CD4-positive, alpha-beta T cell (primary cell): ENCODE measurements around the gene CRIP2. TPM values are rescaled to one million over a fixed set of nuclear protein-coding genes. Genes with fewer than 3 reads are reported as not detected.

Source experiments
- ATAC-seq: fragments of 200-7000 bp; cut with Tn5 transposase; one replicate; pipeline ENCODE4 v1.10.0; 2022; ENCODE audit warnings: mild to moderate bottlenecking; ENCODE audit not compliant: poor library complexity
- CTCF ChIA-PET: fragments of 350-600 bp; sonication (Branson Sonifier 250); formaldehyde crosslinking; loops from one replicate; lab custom pipeline; 2021; ENCODE audit warnings: antibody characterized with exemption, inconsistent platforms; lab: Charles Lee
- POLR2A ChIA-PET: fragments of 350-600 bp; sonication (Branson Sonifier 250); formaldehyde crosslinking; loops from one replicate; lab custom pipeline; 2021; ENCODE audit warnings: antibody characterized with exemption, inconsistent platforms; lab: Charles Lee
- DNase-seq, 14 experiments: peaks; one replicate each; pipeline ENCODE4 v3.0.0-alpha.2; 2013 to 2020; ENCODE audit warnings: mixed read lengths in 2 of 14
- H3K27ac ChIP-seq, 2 donors: one replicate each; pipeline versions ENCODE4 v1.5.1 to v1.7.0; 2013; ENCODE audit warnings: low read length in 2 of 2, low read depth in 1 of 2, mild to moderate bottlenecking in 1 of 2
- H3K27me3 ChIP-seq, 2 experiments: 1 replicate in 1 of 2; 2 replicates in 1 of 2; pipeline versions ENCODE4 v1.6.1 to v1.7.0; 2013; ENCODE audit warnings: low read length in 2 of 2, control low read depth in 1 of 2, mild to moderate bottlenecking in 1 of 2, moderate library complexity in 1 of 2; ENCODE audit not compliant: insufficient read depth in 2 of 2, control insufficient read depth in 1 of 2
- H3K36me3 ChIP-seq: one replicate; pipeline ENCODE4 v1.6.1; 2013; ENCODE audit warnings: low read length, control low read depth; ENCODE audit not compliant: insufficient read depth
- H3K4me1 ChIP-seq: one replicate; pipeline ENCODE4 v1.6.1; 2013; ENCODE audit warnings: low read length, control low read depth; ENCODE audit not compliant: insufficient read depth
- H3K4me3 ChIP-seq: one replicate; pipeline ENCODE4 v1.5.1; 2013; ENCODE audit warnings: mild to moderate bottlenecking, low read length, moderate library complexity
- H3K9me3 ChIP-seq, 2 experiments: 1 replicate in 1 of 2; 2 replicates in 1 of 2; pipeline versions ENCODE4 v1.6.1 to v1.7.0; 2013; ENCODE audit warnings: low read length in 2 of 2, mild to moderate bottlenecking in 2 of 2, control low read depth in 1 of 2, moderate library complexity in 1 of 2; ENCODE audit not compliant: control insufficient read depth in 1 of 2, insufficient read depth in 1 of 2
- H3K27ac Mint-ChIP-seq: one replicate; pipeline ENCODE4 v1.8.0; 2020; ENCODE audit warnings: mixed read lengths
- H3K27me3 Mint-ChIP-seq: one replicate; pipeline ENCODE4 v1.8.0; 2021; ENCODE audit warnings: mixed read lengths
- H3K36me3 Mint-ChIP-seq: one replicate; pipeline ENCODE4 v1.8.0; 2021; ENCODE audit warnings: low read depth, mixed read lengths
- H3K4me1 Mint-ChIP-seq: one replicate; pipeline ENCODE4 v1.8.0; 2021; ENCODE audit warnings: low read depth, mixed read lengths
- H3K4me3 Mint-ChIP-seq: one replicate; pipeline ENCODE4 v1.8.0; 2020; ENCODE audit warnings: mild to moderate bottlenecking, mixed read lengths
- H3K9me3 Mint-ChIP-seq: one replicate; pipeline ENCODE4 v1.8.0; 2020; ENCODE audit warnings: mixed read lengths
- intact Hi-C, 2 experiments: fragments of 100-400 bp; cut with DNase I in 1 of 2; cut with micrococcal nuclease in 1 of 2; formaldehyde crosslinking; loops; one replicate each; pipeline versions ENCODE4 v1.15.1 to v1.9.0; 2023 to 2025; cut with DNase I, micrococcal nuclease
- total RNA-seq, 174 experiments: library from RNA in 2 of 174; stranded (reverse) in 2 of 174; gene quantifications; one replicate each; pipeline ENCODE4 v1.2.3 and lab custom pipeline; 2021 to 2026
- TF ChIP-seq, protein P1 (sequence below): fragments of 200-600 bp; IDR thresholded peaks from one replicate; pipeline ENCODE4 v1.8.0; 2022; ENCODE audit warnings: antibody characterized with exemption, mild to moderate bottlenecking

CRIP2 gene
- total RNA-seq, 2 experiments from 2014 or later = 62.5 to 68.3 TPM

DNA sequence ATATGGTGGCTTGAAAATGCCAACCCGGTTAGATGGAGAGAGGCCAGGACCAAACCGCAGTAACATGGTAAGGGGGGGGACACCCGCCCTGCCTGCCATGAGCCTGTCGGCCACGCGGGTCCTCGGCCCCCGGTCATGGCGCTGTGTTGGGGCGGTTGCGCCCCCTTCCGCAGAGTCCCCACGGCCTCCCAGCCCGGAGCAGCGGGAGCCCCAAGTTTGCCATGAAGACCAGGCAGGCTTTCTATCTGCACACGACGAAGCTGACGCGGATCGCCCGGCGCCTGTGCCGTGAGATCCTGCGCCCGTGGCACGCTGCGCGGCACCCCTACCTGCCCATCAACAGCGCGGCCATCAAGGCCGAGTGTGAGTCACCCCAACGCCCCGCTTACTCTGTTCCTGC is 10.1 kb upstream of the CRIP2 start:
- TF ChIP-seq, protein P1, sequence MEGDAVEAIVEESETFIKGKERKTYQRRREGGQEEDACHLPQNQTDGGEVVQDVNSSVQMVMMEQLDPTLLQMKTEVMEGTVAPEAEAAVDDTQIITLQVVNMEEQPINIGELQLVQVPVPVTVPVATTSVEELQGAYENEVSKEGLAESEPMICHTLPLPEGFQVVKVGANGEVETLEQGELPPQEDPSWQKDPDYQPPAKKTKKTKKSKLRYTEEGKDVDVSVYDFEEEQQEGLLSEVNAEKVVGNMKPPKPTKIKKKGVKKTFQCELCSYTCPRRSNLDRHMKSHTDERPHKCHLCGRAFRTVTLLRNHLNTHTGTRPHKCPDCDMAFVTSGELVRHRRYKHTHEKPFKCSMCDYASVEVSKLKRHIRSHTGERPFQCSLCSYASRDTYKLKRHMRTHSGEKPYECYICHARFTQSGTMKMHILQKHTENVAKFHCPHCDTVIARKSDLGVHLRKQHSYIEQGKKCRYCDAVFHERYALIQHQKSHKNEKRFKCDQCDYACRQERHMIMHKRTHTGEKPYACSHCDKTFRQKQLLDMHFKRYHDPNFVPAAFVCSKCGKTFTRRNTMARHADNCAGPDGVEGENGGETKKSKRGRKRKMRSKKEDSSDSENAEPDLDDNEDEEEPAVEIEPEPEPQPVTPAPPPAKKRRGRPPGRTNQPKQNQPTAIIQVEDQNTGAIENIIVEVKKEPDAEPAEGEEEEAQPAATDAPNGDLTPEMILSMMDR = no peak
- DNase-seq = no peak
- Mint-ChIP-seq H3K4me3 (no peak overlapping the region), H3K9me3 (no peaks in the 10 kb centered on the region), H3K27ac (no peak overlapping the region), H3K36me3 (peaks cover 18% of the 10 kb centered on the region), H3K27me3 (no peaks in the 10 kb centered on the region), H3K4me1 (no peaks in the 10 kb centered on the region)
- CTCF ChIA-PET = no interaction called here
- no peak for ATAC-seq
- POLR2A ChIA-PET = no interaction called here
- H3K27me3 ChIP-seq = no peaks in the 10 kb centered on the region
- intact Hi-C loops = no loop called here
- H3K4me1 ChIP-seq = no peaks in the 10 kb centered on the region
- H3K27ac ChIP-seq = no peak overlapping the region
- H3K9me3 ChIP-seq = no peaks in the 10 kb centered on the region
- H3K36me3 ChIP-seq = peaks cover 50% of the 10 kb centered on the region
- H3K4me3 ChIP-seq = no peak overlapping the region

DNA sequence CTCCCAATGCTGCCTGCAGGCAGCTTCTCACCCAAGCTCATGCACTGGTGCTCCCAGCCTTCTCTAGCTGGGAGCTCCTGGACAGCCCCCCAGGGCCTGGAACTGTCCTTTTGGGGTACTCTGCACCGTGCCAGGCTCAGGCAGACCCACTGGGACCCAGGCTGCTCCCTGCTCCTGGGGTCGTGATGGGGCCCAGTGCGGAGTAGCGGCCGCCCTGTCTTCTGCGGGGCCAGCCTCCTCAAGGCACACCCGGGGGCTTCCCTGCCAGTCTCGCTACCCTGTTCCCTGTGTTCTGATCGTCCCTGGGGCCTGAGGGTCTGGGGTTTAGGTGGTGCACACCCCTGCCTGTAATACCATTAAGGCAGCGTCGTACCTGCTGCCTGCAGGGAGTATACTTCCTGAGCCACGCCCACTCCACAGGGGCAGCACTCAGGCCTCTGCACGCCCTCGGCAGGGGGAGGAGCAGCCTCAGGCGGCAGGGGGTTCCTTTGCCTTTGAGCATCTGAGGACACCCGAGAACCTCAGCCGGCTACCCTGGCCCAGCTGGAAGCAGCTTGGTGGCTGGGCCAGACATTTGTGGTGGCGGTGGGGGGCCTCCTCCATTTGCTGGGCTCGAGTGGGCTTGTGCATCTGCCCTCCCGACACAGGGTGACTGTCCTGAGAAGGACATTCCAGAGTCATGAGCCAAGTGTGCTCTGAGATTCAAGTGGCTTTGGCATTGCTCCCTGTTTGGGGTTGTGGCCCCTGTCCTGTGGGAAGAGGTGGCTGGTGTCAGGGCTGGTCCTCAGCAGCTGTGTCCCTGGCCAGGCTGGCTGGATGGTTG is 9.2 kb upstream of the CRIP2 start:
- DNase-seq = no peak
- Mint-ChIP-seq H3K27ac (no peak overlapping the region), H3K27me3 (no peaks in the 10 kb centered on the region), H3K36me3 (peaks cover 18% of the 10 kb centered on the region), H3K4me1 (no peaks in the 10 kb centered on the region), H3K4me3 (no peak overlapping the region), H3K9me3 (no peaks in the 10 kb centered on the region)
- TF ChIP-seq, protein P1 = no peak
- H3K4me3 ChIP-seq = no peak overlapping the region
- CTCF ChIA-PET = no interaction called here
- intact Hi-C loops = no loop called here
- no peak for ATAC-seq
- no peaks in the 10 kb centered on the region for H3K27me3 ChIP-seq
- H3K27ac ChIP-seq = no peak overlapping the region
- no peaks in the 10 kb centered on the region for H3K4me1 ChIP-seq
- H3K36me3 ChIP-seq = peaks cover 50% of the 10 kb centered on the region
- H3K9me3 ChIP-seq = no peaks in the 10 kb centered on the region
- POLR2A ChIA-PET = no interaction called here

DNA sequence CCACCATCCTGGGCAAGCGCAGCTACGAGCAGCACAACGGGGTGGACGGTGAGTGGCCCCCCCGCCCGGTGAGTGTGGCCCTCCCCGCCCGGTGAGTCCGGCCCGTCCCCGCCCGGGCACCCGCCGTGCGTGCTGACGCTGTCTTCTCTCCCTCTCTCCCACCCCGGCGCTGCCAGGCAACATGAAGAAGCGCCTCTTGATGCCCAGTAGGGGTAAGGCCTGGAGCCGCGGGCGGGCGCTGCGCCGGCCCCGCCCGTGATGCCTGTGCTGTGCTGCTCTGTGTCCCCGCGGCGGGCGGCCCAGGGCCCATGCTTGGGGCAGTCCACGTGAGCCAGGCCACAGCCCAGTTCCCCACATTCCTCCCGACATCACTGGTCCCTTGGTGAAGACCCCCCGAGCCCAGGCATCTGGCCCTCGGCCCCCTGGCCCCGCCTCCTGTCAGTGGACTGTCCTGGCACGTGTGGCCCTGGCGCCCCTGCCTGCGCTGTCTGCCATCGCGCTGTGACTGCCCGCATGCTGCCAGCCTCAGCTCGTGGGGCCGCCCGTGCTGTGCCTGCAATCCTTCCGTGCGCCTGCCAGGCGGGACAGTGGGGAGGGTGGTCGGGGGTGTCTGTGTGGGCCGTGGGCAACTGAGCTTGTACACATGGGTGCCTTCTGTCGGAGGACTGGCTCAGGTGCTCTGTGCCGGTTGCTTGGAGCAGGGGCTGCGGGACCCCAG is 7.9 kb upstream of the CRIP2 start:
- H3K36me3 ChIP-seq = peaks cover 38% of the 10 kb centered on the region
- H3K4me1 ChIP-seq = no peaks in the 10 kb centered on the region
- CTCF ChIA-PET = interaction anchor here (1.5 kb wide), 1 partner anchor 18 kb away, joined by 4 read pairs; no protein-coding TSS in a partner anchor
- H3K27ac Mint-ChIP-seq = no peak overlapping the region
- no peak overlapping the region for H3K4me3 ChIP-seq
- POLR2A ChIA-PET = no interaction called here
- H3K36me3 Mint-ChIP-seq = peaks cover 6% of the 10 kb centered on the region
- H3K9me3 Mint-ChIP-seq = no peaks in the 10 kb centered on the region
- TF ChIP-seq, protein P1 = no peak
- intact Hi-C loops = no loop called here
- no peaks in the 10 kb centered on the region for H3K4me1 Mint-ChIP-seq
- H3K27me3 ChIP-seq = no peaks in the 10 kb centered on the region
- H3K27me3 Mint-ChIP-seq = no peaks in the 10 kb centered on the region
- H3K9me3 ChIP-seq = no peaks in the 10 kb centered on the region
- ATAC-seq = no peak
- no peak overlapping the region for H3K27ac ChIP-seq
- no peak for DNase-seq
- no peak overlapping the region for H3K4me3 Mint-ChIP-seq
